Coronary artery (tissue), 2 donors: ENCODE data around the gene XPO6.

Experiments
- DNase-seq: peaks from one replicate; pipeline ENCODE4 v3.0.0-alpha.2; 2017; ENCODE audit warnings: low spot score
- H3K27ac ChIP-seq, 2 donors: fragments of 200-600 bp; sonication (generic); one replicate each; pipeline ENCODE4 v1.5.1; 2016 to 2019
- H3K4me3 ChIP-seq: fragments of 200-600 bp; sonication (generic); 2 replicates; pipeline ENCODE4 v1.5.1; 2016; ENCODE audit warnings: mild to moderate bottlenecking, moderate library complexity
- TF ChIP-seq, protein P1 (sequence below): fragments of 200-600 bp; sonication (generic); IDR thresholded peaks from one replicate; pipeline ENCODE4 v1.5.1; 2019; ENCODE audit warnings: antibody characterized with exemption

XPO6 gene

DNA sequence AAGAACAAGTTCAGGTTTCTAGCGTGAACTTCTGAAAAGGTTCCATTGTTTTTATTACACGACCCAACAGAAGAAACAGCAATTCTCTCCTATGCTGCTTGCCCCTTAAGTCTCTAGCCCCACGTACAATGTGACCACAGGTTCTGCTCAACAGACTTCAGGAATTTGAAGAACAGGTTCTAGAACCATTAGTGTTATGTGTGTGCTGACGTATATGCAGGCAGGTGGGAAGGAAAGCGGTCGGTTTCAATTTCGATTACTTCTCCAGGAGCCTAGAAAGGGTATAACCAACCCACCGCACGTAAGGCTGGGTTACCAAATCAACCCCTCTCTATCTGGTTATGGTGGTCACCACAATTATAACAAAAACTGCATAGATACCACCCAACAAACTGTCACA is 39.4 kb downstream of the XPO6 start:
- DNase-seq: no peak
- TF ChIP-seq, protein P1, sequence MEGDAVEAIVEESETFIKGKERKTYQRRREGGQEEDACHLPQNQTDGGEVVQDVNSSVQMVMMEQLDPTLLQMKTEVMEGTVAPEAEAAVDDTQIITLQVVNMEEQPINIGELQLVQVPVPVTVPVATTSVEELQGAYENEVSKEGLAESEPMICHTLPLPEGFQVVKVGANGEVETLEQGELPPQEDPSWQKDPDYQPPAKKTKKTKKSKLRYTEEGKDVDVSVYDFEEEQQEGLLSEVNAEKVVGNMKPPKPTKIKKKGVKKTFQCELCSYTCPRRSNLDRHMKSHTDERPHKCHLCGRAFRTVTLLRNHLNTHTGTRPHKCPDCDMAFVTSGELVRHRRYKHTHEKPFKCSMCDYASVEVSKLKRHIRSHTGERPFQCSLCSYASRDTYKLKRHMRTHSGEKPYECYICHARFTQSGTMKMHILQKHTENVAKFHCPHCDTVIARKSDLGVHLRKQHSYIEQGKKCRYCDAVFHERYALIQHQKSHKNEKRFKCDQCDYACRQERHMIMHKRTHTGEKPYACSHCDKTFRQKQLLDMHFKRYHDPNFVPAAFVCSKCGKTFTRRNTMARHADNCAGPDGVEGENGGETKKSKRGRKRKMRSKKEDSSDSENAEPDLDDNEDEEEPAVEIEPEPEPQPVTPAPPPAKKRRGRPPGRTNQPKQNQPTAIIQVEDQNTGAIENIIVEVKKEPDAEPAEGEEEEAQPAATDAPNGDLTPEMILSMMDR: no peak
- Histone ChIP-seq H3K4me3 (no peak overlapping the region), H3K27ac (no peak overlapping the region)

DNA sequence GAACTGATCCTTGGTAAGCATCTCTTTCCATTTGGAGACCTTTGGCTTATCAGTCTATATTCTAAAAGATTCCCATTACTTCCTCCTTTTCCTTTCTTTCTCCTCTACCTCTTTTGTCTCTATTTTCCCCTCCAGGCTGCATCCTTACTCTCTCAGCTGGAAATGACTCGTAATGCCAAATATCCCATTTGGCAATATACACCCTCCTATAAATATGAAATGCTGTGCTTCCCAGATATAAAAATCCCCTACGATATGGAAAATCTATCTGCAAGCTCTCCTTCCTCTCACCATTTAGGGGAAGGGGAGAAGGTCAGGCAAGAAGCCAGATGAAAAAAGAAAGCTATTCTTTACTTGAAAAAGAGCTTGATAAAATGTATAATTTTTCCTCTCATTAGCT is 39.9 kb downstream of the XPO6 start:
- Histone ChIP-seq H3K27ac (no peak overlapping the region), H3K4me3 (no peak overlapping the region)
- TF ChIP-seq, protein P1: no peak
- DNase-seq: no peak

DNA sequence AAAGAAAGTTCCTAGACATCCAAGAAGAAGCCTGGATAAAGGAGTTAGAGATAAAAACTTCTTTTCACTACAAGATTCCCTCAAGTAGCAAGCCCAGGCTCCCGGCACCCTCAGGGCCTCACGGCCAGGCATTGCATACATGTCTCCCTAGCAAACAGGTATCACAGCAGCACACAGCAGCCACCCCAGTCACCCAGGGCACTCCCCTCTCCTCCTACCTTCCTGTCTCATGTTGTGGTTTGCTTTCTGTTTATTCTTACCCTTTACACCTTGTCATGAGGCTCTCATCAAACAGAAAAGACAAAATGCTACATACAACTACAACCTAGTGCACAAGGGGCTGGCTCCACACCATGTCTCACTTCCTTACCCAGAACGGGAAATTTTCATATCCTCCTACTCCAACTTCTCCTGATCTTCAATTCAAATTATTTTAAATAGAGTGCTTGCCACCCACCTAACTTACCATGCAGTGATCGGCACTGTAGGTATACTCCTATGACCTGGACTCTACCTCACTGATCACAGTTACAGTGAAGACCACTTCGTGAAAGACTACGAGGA is 42.7 kb downstream of the XPO6 start:
- Histone ChIP-seq H3K27ac (no peak overlapping the region), H3K4me3 (no peak overlapping the region)
- TF ChIP-seq, protein P1: no peak
- no peak for DNase-seq

DNA sequence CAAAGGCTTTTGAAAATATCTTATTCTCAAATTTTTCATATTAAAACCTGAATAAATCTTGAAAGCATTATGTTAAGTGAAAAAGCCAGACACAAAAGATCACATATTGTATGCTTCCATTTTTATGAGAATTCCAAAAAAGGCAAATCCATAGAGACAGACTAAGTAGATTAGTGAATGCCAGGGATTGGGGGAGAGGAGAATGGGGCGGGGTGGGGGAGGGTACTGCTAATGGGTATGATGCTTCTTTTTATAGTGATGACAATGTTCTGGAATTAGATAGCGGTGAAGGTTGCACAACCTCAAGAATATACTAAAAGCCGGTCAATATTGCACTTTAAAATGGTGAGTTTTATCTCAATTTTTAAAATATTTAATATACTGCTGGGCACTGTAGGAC is 44.0 kb downstream of the XPO6 start:
- TF ChIP-seq, protein P1: no peak
- Histone ChIP-seq H3K27ac (no peak overlapping the region), H3K4me3 (no peak overlapping the region)
- DNase-seq: no peak

DNA sequence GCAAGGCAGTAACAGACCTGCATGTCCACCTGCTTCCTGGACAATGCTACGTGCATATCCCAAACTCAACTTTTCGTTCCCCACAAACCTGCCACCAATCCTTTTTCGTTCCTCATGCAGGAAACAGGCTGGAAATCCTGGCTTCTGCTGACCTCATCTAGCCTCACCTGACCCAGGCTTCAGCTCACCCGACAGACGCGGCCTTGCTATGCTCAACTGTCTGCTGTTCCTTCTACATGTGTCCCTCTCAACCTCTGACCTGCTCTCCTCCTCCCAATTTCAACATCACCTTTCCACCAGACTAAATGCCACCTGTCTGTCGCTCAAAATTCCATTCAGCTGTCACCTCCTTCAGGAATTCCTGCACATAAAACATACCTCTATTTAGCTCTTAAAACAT is 44.5 kb downstream of the XPO6 start:
- no peak for DNase-seq
- Histone ChIP-seq H3K4me3 (no peak overlapping the region), H3K27ac (no peak overlapping the region)
- TF ChIP-seq, protein P1: no peak

DNA sequence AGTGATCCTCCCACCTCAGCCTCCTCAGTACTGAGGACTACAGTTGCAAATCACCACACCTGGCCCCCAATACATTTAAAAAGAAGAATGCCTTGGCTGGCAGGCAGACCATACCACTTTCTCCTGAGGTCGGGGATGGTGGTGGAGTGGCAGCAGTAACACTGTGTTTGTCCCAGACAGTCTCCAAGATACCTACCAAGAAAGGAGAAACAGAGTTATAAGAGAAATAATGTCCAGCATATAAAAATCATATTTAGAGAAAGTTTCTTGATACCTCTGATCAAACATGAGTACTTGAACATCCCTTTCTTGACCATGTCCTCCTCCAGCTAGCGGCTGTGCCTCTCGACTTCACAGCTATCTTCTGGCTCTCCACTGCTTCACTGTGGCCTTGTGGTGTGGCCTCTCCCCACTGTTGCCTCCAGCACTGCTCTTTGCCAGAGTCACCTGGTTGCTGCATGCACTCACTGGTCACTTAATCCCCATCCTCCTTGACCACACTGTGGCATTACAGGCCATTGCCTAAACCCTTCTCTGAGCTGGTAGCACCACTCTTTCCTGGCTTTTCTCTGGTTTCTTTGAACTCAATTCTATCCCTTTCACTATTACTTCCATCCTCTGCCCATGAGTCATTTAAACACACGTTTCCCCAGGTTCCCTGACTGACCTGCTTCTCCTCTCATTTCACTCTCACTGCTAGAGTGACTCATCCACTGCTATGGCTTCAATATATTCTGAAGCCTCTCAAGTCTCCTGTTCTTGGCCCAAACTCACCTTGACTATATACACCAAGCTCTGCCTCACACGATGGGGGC is 45.2 kb downstream of the XPO6 start:
- Histone ChIP-seq H3K4me3 (no peak overlapping the region), H3K27ac (no peak overlapping the region)
- no peak for DNase-seq
- TF ChIP-seq, protein P1: no peak

DNA sequence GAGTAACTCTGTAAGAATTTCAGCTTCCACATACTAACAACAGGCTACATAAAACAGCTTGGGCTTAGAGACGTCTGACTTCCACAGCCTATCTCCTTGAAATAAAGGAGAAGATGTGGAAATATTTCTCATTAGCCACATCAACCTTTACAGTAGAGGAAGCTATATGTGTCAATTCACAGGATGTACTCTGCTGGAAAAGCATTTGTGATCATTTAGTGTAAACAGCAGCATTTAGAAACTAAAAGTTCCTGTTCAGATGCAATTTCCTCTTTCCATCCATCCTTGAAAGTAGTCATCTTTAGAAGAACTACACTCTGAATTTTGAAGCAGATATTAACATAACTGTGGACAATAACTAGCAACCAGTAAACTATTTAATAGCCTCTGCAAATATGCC is 46.2 kb downstream of the XPO6 start:
- DNase-seq: no peak
- Histone ChIP-seq H3K4me3 (no peak overlapping the region), H3K27ac (no peak overlapping the region)
- TF ChIP-seq, protein P1: no peak
